HG02798 (cell line): Measurements from ENCODE around the gene SLC14A1.
A peak's percentile ranks its signal among the peaks of the same experiment; 100 is the strongest.
"Not testable (repeated sequence)": the region's sequence is repeated elsewhere in the genome, so short reads cannot be mapped to it uniquely, and the experiment has no call there.

Experiments
- ATAC-seq: cut with Tn5 transposase; IDR thresholded peaks from one replicate; pipeline ENCODE4 v1.9.1; 2021; ENCODE audit warnings: mild to moderate bottlenecking; ENCODE audit not compliant: unreplicated experiment, poor library complexity

Gene SLC14A1

GRCh38 chr18:45753286-45753685, 29.3 kb downstream of the SLC14A1 start:
- ATAC-seq: no peak

GRCh38 chr18:45755934-45756333, 32.0 kb downstream of the SLC14A1 start:
- ATAC-seq: no peak

GRCh38 chr18:45757005-45757404, 33.0 kb downstream of the SLC14A1 start:
- ATAC-seq: no peak

GRCh38 chr18:45757644-45758043, 33.7 kb downstream of the SLC14A1 start:
- not testable (repeated sequence) for ATAC-seq

GRCh38 chr18:45760462-45761036, 36.6 kb downstream of the SLC14A1 start:
- no peak for ATAC-seq

- ATAC-seq: no peak
These were observed 37.6 kb downstream of the SLC14A1 start for GRCh38 chr18:45761512-45762114.

GRCh38 chr18:45764000-45764686, 40.2 kb downstream of the SLC14A1 start:
- ATAC-seq: no peak

- no peak for ATAC-seq
These were observed 41.8 kb downstream of the SLC14A1 start for GRCh38 chr18:45765796-45766195.

- no peak for ATAC-seq
These were observed 47.9 kb downstream of the SLC14A1 start for GRCh38 chr18:45771587-45772480.

GRCh38 chr18:45774065-45774521, 50.1 kb downstream of the SLC14A1 start:
- no peak for ATAC-seq

GRCh38 chr18:45775241-45775676, 51.3 kb downstream of the SLC14A1 start:
- peak; percentile 75 for ATAC-seq

GRCh38 chr18:45775743-45776142, 51.8 kb downstream of the SLC14A1 start:
- ATAC-seq: no peak

GRCh38 chr18:45777393-45777792, 53.4 kb downstream of the SLC14A1 start:
- no peak for ATAC-seq

- ATAC-seq: no peak
These were observed 56.6 kb downstream of the SLC14A1 start for GRCh38 chr18:45780568-45780967.

GRCh38 chr18:45782662-45783061, 58.7 kb downstream of the SLC14A1 start:
- peak; percentile 45 for ATAC-seq

GRCh38 chr18:45783097-45784075, 59.4 kb downstream of the SLC14A1 start:
- ATAC-seq: no peak

- ATAC-seq: peak; percentile 47
These were observed 61.2 kb downstream of the SLC14A1 start for GRCh38 chr18:45785134-45785533.

GRCh38 chr18:45786941-45787340, 63.0 kb downstream of the SLC14A1 start:
- no peak for ATAC-seq

- ATAC-seq: no peak
These were observed 63.4 kb downstream of the SLC14A1 start for GRCh38 chr18:45787346-45787745.
